ENCODE data around the gene THSD1.
"Not testable (repeated sequence)": the region's sequence is repeated elsewhere in the genome, so short reads cannot be mapped to it uniquely, and the experiment has no call there.

The THSD1 gene

GRCh38 chr13:52408071-52408658, 2.2 kb upstream of the THSD1 start:
- not testable (repeated sequence) for DNase-seq

- DNase-seq, result not testable (repeated sequence)
These were observed 1.5 kb upstream of the THSD1 start for GRCh38 chr13:52407436-52407835.

GRCh38 chr13:52406629-52407028, 657 bp upstream of the THSD1 start:
- no peak for DNase-seq

- DNase-seq, result no peak
These were observed 604 bp downstream of the THSD1 start for GRCh38 chr13:52405369-52405766.

GRCh38 chr13:52399708-52400107, 6.3 kb downstream of the THSD1 start:
- DNase-seq, result no peak

- no peak for DNase-seq
These were observed 6.9 kb downstream of the THSD1 start for GRCh38 chr13:52399046-52399445.

GRCh38 chr13:52395704-52396103, 10.3 kb downstream of the THSD1 start:
- no peak for DNase-seq

GRCh38 chr13:52394586-52394985, 11.4 kb downstream of the THSD1 start:
- DNase-seq, result no peak

- DNase-seq, result no peak
These were observed 12.2 kb downstream of the THSD1 start for GRCh38 chr13:52393572-52394357.

- no peak for DNase-seq
These were observed 18.3 kb downstream of the THSD1 start for GRCh38 chr13:52387721-52388120.

GRCh38 chr13:52385870-52386269, 20.1 kb downstream of the THSD1 start:
- no peak for DNase-seq

- no peak for DNase-seq
These were observed 22.6 kb downstream of the THSD1 start for GRCh38 chr13:52383366-52383765.

- no peak for DNase-seq
These were observed 27.7 kb downstream of the THSD1 start for GRCh38 chr13:52378312-52378711.

- DNase-seq, result no peak
These were observed 28.1 kb downstream of the THSD1 start for GRCh38 chr13:52377898-52378297.

- no peak for DNase-seq
These were observed 31.0 kb downstream of the THSD1 start for GRCh38 chr13:52374873-52375411.

- DNase-seq, result no peak
These were observed 31.6 kb downstream of the THSD1 start for GRCh38 chr13:52374389-52374788.

- not testable (repeated sequence) for DNase-seq
These were observed 32.7 kb downstream of the THSD1 start for GRCh38 chr13:52373277-52373676.

- no peak for DNase-seq
These were observed 34.2 kb downstream of the THSD1 start for GRCh38 chr13:52371736-52372247.

- no peak for DNase-seq
These were observed 39.7 kb downstream of the THSD1 start for GRCh38 chr13:52366291-52366690.

- not testable (repeated sequence) for DNase-seq
These were observed 43.6 kb downstream of the THSD1 start for GRCh38 chr13:52362169-52362887.

- DNase-seq, result no peak
These were observed 44.7 kb downstream of the THSD1 start for GRCh38 chr13:52361225-52361624.

- no peak for DNase-seq
These were observed 46.4 kb downstream of the THSD1 start for GRCh38 chr13:52359534-52359933.

GRCh38 chr13:52356327-52356726, 49.6 kb downstream of the THSD1 start:
- DNase-seq, result no peak
